PFSK-1 (cell line): Measurements from ENCODE around the gene ARHGEF11.

Experiments
- POLR2AphosphoS5 ChIP-seq: IDR thresholded peaks from 2 replicates; pipeline ENCODE4 v1.6.1; 2012; ENCODE audit warnings: low read depth, mild to moderate bottlenecking, control low read depth, low read length, moderate library complexity
- TAF1 ChIP-seq: IDR thresholded peaks from 2 replicates; pipeline ENCODE4 v1.6.1; 2012; ENCODE audit warnings: low read length, control low read depth, borderline replicate concordance; ENCODE audit not compliant: insufficient read depth

DNA sequence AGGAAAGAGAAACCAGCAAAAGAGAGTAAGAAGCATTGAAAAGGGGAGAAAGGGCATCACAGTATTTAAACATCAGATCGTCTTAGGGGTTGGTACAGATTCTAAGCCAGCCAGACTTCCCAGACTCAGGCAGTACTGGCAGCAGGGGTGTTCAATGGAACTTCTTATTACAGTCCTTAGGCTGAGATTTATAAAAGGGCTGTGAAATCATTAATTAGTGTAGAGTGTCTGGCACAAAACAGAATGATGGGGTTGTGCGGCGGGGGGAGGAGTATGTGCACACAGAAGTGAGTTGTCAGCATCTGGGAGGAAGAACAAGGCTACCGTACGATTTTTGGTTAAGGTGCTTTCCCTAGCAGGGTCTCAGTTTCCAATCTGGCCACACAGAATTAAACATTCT, 38.2 kb downstream of the ARHGEF11 start:
- TF ChIP-seq TAF1 (no peak), POLR2AphosphoS5 (no peak)
